K562 (cell line): ENCODE results near the gene CMTR1. TPM values are rescaled to one million over a fixed set of nuclear protein-coding genes. Genes with fewer than 3 reads are reported as not detected.

Source experiments
- ATAC-seq: fragments of 200-7000 bp; cut with Tn5 transposase; 3 replicates; pipeline ENCODE4 v1.9.1; 2020; ENCODE audit warnings: moderate library complexity
- BruUV-seq: library from RNA; stranded (reverse); fragments of 400-500 nt; replicated peaks from 2 replicates; lab custom pipeline; 2021; lab: Mats Ljungman, UMichigan
- CTCF ChIA-PET: fragments of 300-600 bp; formaldehyde crosslinking; extraction: SDS; loops from one replicate; lab custom pipeline; 2021; ENCODE audit warnings: low intra/inter-chr PET ratio; lab: Yijun Ruan, JAX
- POLR2A ChIA-PET: fragments of 300-600, 350-650 bp; sonication (Branson Sonifier 250); formaldehyde crosslinking; extraction: SDS; loops from one replicate; lab custom pipeline; 2021; ENCODE audit warnings: antibody characterized with exemption, inconsistent platforms; lab: Yijun Ruan, JAX
- DNase-seq, 4 experiments: peaks; one replicate each; pipeline versions ENCODE4 v3.0.0 to v3.0.0-alpha.2; 2011 to 2018; ENCODE audit warnings: low spot score in 3 of 4, mixed read lengths in 3 of 4; ENCODE audit errors: extremely low read depth in 1 of 4
- FAIRE-seq: peaks from 2 replicates; lab custom pipeline; 2011; peaks lifted over from hg19 to GRCh38; lab: Jason Lieb, UNC
- H2AFZ ChIP-seq: 2 replicates; pipeline ENCODE4 v1.6.0; 2011; ENCODE audit warnings: low read depth, low read length, control low read depth, inconsistent platforms
- H3K27ac ChIP-seq: fragments of 200-600 bp; 3 replicates; pipeline ENCODE4 v1.8.0; 2011; ENCODE audit warnings: low read depth, mild to moderate bottlenecking, control low read depth, inconsistent platforms, low read length, moderate library complexity, mixed read lengths; ENCODE audit errors: extremely low read depth
- H3K27me3 ChIP-seq, 2 experiments: fragments of 300-600 bp in 1 of 2; 2 replicates in 1 of 2; 3 replicates in 1 of 2; pipeline versions ENCODE4 v1.6.0 to v1.8.0; 2011; ENCODE audit warnings: inconsistent platforms in 2 of 2, low read length in 2 of 2, mild to moderate bottlenecking in 1 of 2, mixed read lengths in 1 of 2, moderate library complexity in 1 of 2; ENCODE audit not compliant: control insufficient read depth in 2 of 2, insufficient read depth in 2 of 2
- H3K36me3 ChIP-seq: fragments of 300-600 bp; 3 replicates; pipeline ENCODE4 v1.8.0; 2011; ENCODE audit warnings: mild to moderate bottlenecking, low read length, inconsistent platforms; ENCODE audit not compliant: control insufficient read depth, insufficient read depth
- H3K4me1 ChIP-seq, 2 experiments: fragments of 200-600 bp in 1 of 2; replicated peaks in 1 of 2; 2 replicates in 1 of 2; 3 replicates in 1 of 2; pipeline versions ENCODE4 v1.5.1 to v1.8.0; 2011; ENCODE audit warnings: inconsistent platforms in 2 of 2, low read length in 2 of 2, mild to moderate bottlenecking in 1 of 2, mixed read lengths in 1 of 2, moderate library complexity in 1 of 2; ENCODE audit not compliant: control insufficient read depth in 2 of 2, insufficient read depth in 2 of 2
- H3K4me2 ChIP-seq: 2 replicates; pipeline ENCODE4 v1.6.1; 2011; ENCODE audit warnings: low read length, control low read depth, inconsistent platforms, mixed read lengths; ENCODE audit not compliant: insufficient read depth
- H3K4me3 ChIP-seq: fragments of 200-600 bp; sonication (generic), shearing (Covaris generic); 2 replicates; pipeline ENCODE4 v1.5.1; 2016; ENCODE audit warnings: control low read depth, inconsistent platforms
- H3K79me2 ChIP-seq: fragments of 200-600 bp; 3 replicates; pipeline ENCODE4 v1.8.0; 2011; ENCODE audit warnings: low read length, inconsistent platforms; ENCODE audit not compliant: control insufficient read depth, insufficient read depth
- H3K9ac ChIP-seq, 2 experiments: 2 replicates each; pipeline versions ENCODE4 v1.6.0 to v1.6.1; 2011; ENCODE audit warnings: low read depth in 2 of 2, low read length in 2 of 2, control low read depth in 1 of 2, inconsistent platforms in 1 of 2, mild to moderate bottlenecking in 1 of 2, mixed read lengths in 1 of 2; ENCODE audit not compliant: insufficient read depth in 1 of 2
- H3K9me1 ChIP-seq: one replicate; pipeline ENCODE4 v1.6.0; 2011; ENCODE audit warnings: inconsistent platforms, mild to moderate bottlenecking, low read length, moderate library complexity; ENCODE audit not compliant: control insufficient read depth, insufficient read depth
- H3K9me3 ChIP-seq: replicated peaks from 2 replicates; pipeline ENCODE4 v1.5.1; 2011; ENCODE audit warnings: low read depth, low read length, inconsistent platforms; ENCODE audit not compliant: control insufficient read depth, insufficient read depth
- H4K20me1 ChIP-seq: replicated peaks from 2 replicates; pipeline ENCODE4 v1.6.1; 2011; ENCODE audit warnings: low read length, inconsistent platforms, mixed read lengths; ENCODE audit not compliant: control insufficient read depth, insufficient read depth
- CREB1 ChIP-seq, 2 experiments: sonication (generic) in 1 of 2; formaldehyde crosslinking in 1 of 2; IDR thresholded peaks; 2 replicates each; pipeline versions ENCODE4 v1.6.1 to v1.8.0; 2012 to 2022; ENCODE audit warnings: inconsistent platforms in 1 of 2, mild to moderate bottlenecking in 1 of 2, missing genetic modification reagents in 1 of 2, moderate library complexity in 1 of 2
- KLF1 ChIP-seq: fragments of 450-650 bp; IDR thresholded peaks from 2 replicates; pipeline ENCODE4 v1.6.1; 2016; ENCODE audit warnings: missing genetic modification characterization, missing compliant biosample characterization
- PKNOX1 ChIP-seq: fragments of 450-650 bp; IDR thresholded peaks from 2 replicates; pipeline ENCODE4 v1.6.1; 2016
- SAP30 ChIP-seq: fragments of 200-600 bp; sonication (generic); IDR thresholded peaks from 2 replicates; pipeline ENCODE4 v1.6.1; 2012; ENCODE audit warnings: borderline replicate concordance, low read depth, mild to moderate bottlenecking, moderate library complexity, low read length, control low read depth, inconsistent platforms; ENCODE audit not compliant: insufficient read depth, poor library complexity, severe bottlenecking
- USF2 ChIP-seq: sonication (generic); formaldehyde crosslinking; IDR thresholded peaks from 2 replicates; pipeline ENCODE4 v1.5.0; 2020; ENCODE audit warnings: missing genetic modification reagents
- ZBTB2 ChIP-seq: fragments of 450-650 bp; IDR thresholded peaks from 2 replicates; pipeline ENCODE4 v1.6.1; 2016; ENCODE audit warnings: antibody characterized with exemption
- WGBS: fragments of 100-300 bp; shearing (Covaris generic); methylation state at CpG from one replicate; pipeline ENCODE4 v1.1.6; 2016; ENCODE audit warnings: low coverage, mixed read lengths; ENCODE audit not compliant: insufficient coverage; ENCODE audit errors: missing lambda C conversion rate; 5-methylcytosine and 5-hydroxymethylcytosine counted together
- in situ Hi-C: fragments of 300-500 bp; cut with MboI; formaldehyde crosslinking; loops from 4 replicates; pipeline ENCODE4 v1.15.0; 2018; ENCODE audit warnings: inconsistent platforms, mixed read lengths
- intact Hi-C: fragments of 100-400 bp; cut with micrococcal nuclease; formaldehyde crosslinking; loops from 2 replicates; pipeline ENCODE4 v1.14.2; 2022
- polyA plus RNA-seq, 8 experiments: library from polyadenylated mRNA; depleted of rRNA in 4 of 8; stranded (reverse) in 5 of 8; unstranded in 3 of 8; fragments of >200 nt; fragmentation: Nextera tagmentation in 2 of 8; fragmentation: Illumina TruSeq in 1 of 8; extraction: Ambion mirVana in 2 of 8; extraction: Trizol in 1 of 8; gene quantifications; 2 replicates each; pipeline versions ENCODE4 v1.2.1 to v1.2.3, GENCODE V29; 2011 to 2014; ENCODE audit warnings: inconsistent platforms in 1 of 8, missing spikeins in 1 of 8
- total RNA-seq, 7 experiments: library from RNA; depleted of rRNA in 6 of 7; stranded (reverse); fragments of >200 nt in 6 of 7; fragmentation: Illumina TruSeq in 2 of 7; extraction: Trizol in 2 of 7; gene quantifications; 2 replicates each; pipeline versions ENCODE4 v1.2.1 to v1.2.3, GENCODE V29; 2011 to 2021; ENCODE audit warnings: low replicate concordance in 1 of 7

The CMTR1 gene
- total and polyA plus RNA-seq, 9 of the 15 experiments (the other 6 are each of a cell fraction or from before 2014, with no cell fraction given): 2.9 to 63.5 (median 49.5) TPM

GRCh38 chr6:37491171-37491829 lies 58.3 kb downstream of the CMTR1 start:
- Histone ChIP-seq H2AFZ (no peak overlapping the region), H3K79me2 (no peaks in the 10 kb centered on the region), H3K27me3 (no peaks in the 10 kb centered on the region), H3K27ac (no peak overlapping the region), H4K20me1 (peaks cover 12% of the 10 kb centered on the region; the same call in 1 of the 2 replicates), H3K36me3 (no peaks in the 10 kb centered on the region), H3K9me1 (no peaks in the 10 kb centered on the region), H3K9ac (peak overlapping the region in 1 of 2 experiments; percentile 57; a peak in 2 of 4 replicates), H3K4me2 (no peak overlapping the region), H3K4me3 (no peak overlapping the region), H3K9me3 (no peaks in the 10 kb centered on the region), H3K4me1 (peaks cover 1 to 18% of the 10 kb centered on the region in 2 experiments; a peak in 4 of 5 replicates)
- no TSS peak for BruUV-seq
- POLR2A ChIA-PET: interaction anchor here (0.6 to 2.4 kb wide), 10 partner anchors 8 to 201 kb away, joined by 3 to 7 read pairs (median 3); partner anchors contain the start of gene CCDC167
- DNase-seq (no peak), FAIRE-seq (no peak), ATAC-seq (no peak)
- in situ Hi-C loops (no loop called here), intact Hi-C loops (no loop called here)
- 30% methylated on average over 12 of the region's 12 CpGs for WGBS
- CTCF ChIA-PET: no interaction called here
- TF ChIP-seq ZBTB2 (no peak), PKNOX1 (no peak), KLF1 (tag) (no peak), SAP30 (no peak), CREB1 (IDR thresholded peaks at IDR 0.05) (no peak), CREB1 (CRISPR knock-in tag; IDR thresholded peaks at IDR 0.05) (no peak), USF2 (no peak)
